ENCODE results near the gene CITED2.

Gene CITED2

GRCh38 chr6:139337001-139337400 is 37.4 kb downstream of the CITED2 start:
- H3K4me3 ChIP-seq (ENCODE audit: low read length) = no peak overlapping the region
- H3K36me3 ChIP-seq (ENCODE audit: control insufficient read depth, low read depth, low read length) = no peaks in the 10 kb centered on the region
- no peaks in the 10 kb centered on the region for H3K27me3 ChIP-seq (ENCODE audit: control insufficient read depth, insufficient read depth, low read length)
- no peaks in the 10 kb centered on the region for H3K9me3 ChIP-seq (ENCODE audit: control insufficient read depth, low read depth, low read length)
- no peaks in the 10 kb centered on the region for H3K4me1 ChIP-seq (ENCODE audit: control insufficient read depth, low read depth, low read length)
- no peak overlapping the region for H3K27ac ChIP-seq (ENCODE audit: low read length)
- H3K9ac ChIP-seq (ENCODE audit: low read length) = no peak overlapping the region

GRCh38 chr6:139336488-139336887 is 38.0 kb downstream of the CITED2 start:
- Histone ChIP-seq H3K27ac (ENCODE audit: low read length) (no peak overlapping the region), H3K4me3 (ENCODE audit: low read length) (no peak overlapping the region), H3K4me1 (ENCODE audit: control insufficient read depth, low read depth, low read length) (no peaks in the 10 kb centered on the region), H3K27me3 (ENCODE audit: control insufficient read depth, insufficient read depth, low read length) (no peaks in the 10 kb centered on the region), H3K36me3 (ENCODE audit: control insufficient read depth, low read depth, low read length) (no peaks in the 10 kb centered on the region), H3K9me3 (ENCODE audit: control insufficient read depth, low read depth, low read length) (no peaks in the 10 kb centered on the region), H3K9ac (ENCODE audit: low read length) (no peak overlapping the region)

GRCh38 chr6:139335447-139336210 is 38.8 kb downstream of the CITED2 start:
- no peaks in the 10 kb centered on the region for H3K4me1 ChIP-seq (ENCODE audit: control insufficient read depth, low read depth, low read length)
- no peaks in the 10 kb centered on the region for H3K27me3 ChIP-seq (ENCODE audit: control insufficient read depth, insufficient read depth, low read length)
- H3K9ac ChIP-seq (ENCODE audit: low read length) = no peak overlapping the region
- no peaks in the 10 kb centered on the region for H3K36me3 ChIP-seq (ENCODE audit: control insufficient read depth, low read depth, low read length)
- H3K9me3 ChIP-seq (ENCODE audit: control insufficient read depth, low read depth, low read length) = no peaks in the 10 kb centered on the region
- H3K27ac ChIP-seq (ENCODE audit: low read length) = no peak overlapping the region
- no peak overlapping the region for H3K4me3 ChIP-seq (ENCODE audit: low read length)

- H3K4me3 ChIP-seq (ENCODE audit: low read length) = no peak overlapping the region
- no peak overlapping the region for H3K27ac ChIP-seq (ENCODE audit: low read length)
- H3K36me3 ChIP-seq (ENCODE audit: control insufficient read depth, low read depth, low read length) = no peaks in the 10 kb centered on the region
- H3K27me3 ChIP-seq (ENCODE audit: control insufficient read depth, insufficient read depth, low read length) = no peaks in the 10 kb centered on the region
- no peaks in the 10 kb centered on the region for H3K4me1 ChIP-seq (ENCODE audit: control insufficient read depth, low read depth, low read length)
- H3K9ac ChIP-seq (ENCODE audit: low read length) = no peak overlapping the region
- no peaks in the 10 kb centered on the region for H3K9me3 ChIP-seq (ENCODE audit: control insufficient read depth, low read depth, low read length)
Measured at GRCh38 chr6:139334806-139335446, 39.5 kb downstream of the CITED2 start.

- Histone ChIP-seq H3K9ac (ENCODE audit: low read length) (no peak overlapping the region), H3K36me3 (ENCODE audit: control insufficient read depth, low read depth, low read length) (no peaks in the 10 kb centered on the region), H3K27ac (ENCODE audit: low read length) (no peak overlapping the region), H3K4me1 (ENCODE audit: control insufficient read depth, low read depth, low read length) (no peaks in the 10 kb centered on the region), H3K27me3 (ENCODE audit: control insufficient read depth, insufficient read depth, low read length) (no peaks in the 10 kb centered on the region), H3K4me3 (ENCODE audit: low read length) (no peak overlapping the region), H3K9me3 (ENCODE audit: control insufficient read depth, low read depth, low read length) (no peaks in the 10 kb centered on the region)
Measured at GRCh38 chr6:139330826-139331500, 43.5 kb downstream of the CITED2 start.

GRCh38 chr6:139330306-139330705 is 44.1 kb downstream of the CITED2 start:
- H3K4me1 ChIP-seq (ENCODE audit: control insufficient read depth, low read depth, low read length) = no peaks in the 10 kb centered on the region

GRCh38 chr6:139329224-139329623 is 45.2 kb downstream of the CITED2 start:
- no peaks in the 10 kb centered on the region for H3K9me3 ChIP-seq (ENCODE audit: control insufficient read depth, low read depth, low read length)
- H3K4me3 ChIP-seq (ENCODE audit: low read length) = no peak overlapping the region
- H3K27ac ChIP-seq (ENCODE audit: low read length) = no peak overlapping the region
- no peaks in the 10 kb centered on the region for H3K27me3 ChIP-seq (ENCODE audit: control insufficient read depth, insufficient read depth, low read length)
- no peak overlapping the region for H3K9ac ChIP-seq (ENCODE audit: low read length)
- no peaks in the 10 kb centered on the region for H3K4me1 ChIP-seq (ENCODE audit: control insufficient read depth, low read depth, low read length)
- no peaks in the 10 kb centered on the region for H3K36me3 ChIP-seq (ENCODE audit: control insufficient read depth, low read depth, low read length)

More at GRCh38 chr6:139330306-139330705, 44.1 kb downstream of the CITED2 start:
- no peaks in the 10 kb centered on the region for H3K9me3 ChIP-seq (ENCODE audit: control insufficient read depth, low read depth, low read length)
- H3K4me3 ChIP-seq (ENCODE audit: low read length) = no peak overlapping the region
- no peaks in the 10 kb centered on the region for H3K27me3 ChIP-seq (ENCODE audit: control insufficient read depth, insufficient read depth, low read length)
- H3K36me3 ChIP-seq (ENCODE audit: control insufficient read depth, low read depth, low read length) = no peaks in the 10 kb centered on the region
- H3K27ac ChIP-seq (ENCODE audit: low read length) = no peak overlapping the region
- no peak overlapping the region for H3K9ac ChIP-seq (ENCODE audit: low read length)

- H3K27me3 ChIP-seq (ENCODE audit: control insufficient read depth, insufficient read depth, low read length) = no peaks in the 10 kb centered on the region
- H3K27ac ChIP-seq (ENCODE audit: low read length) = no peak overlapping the region
- H3K36me3 ChIP-seq (ENCODE audit: control insufficient read depth, low read depth, low read length) = no peaks in the 10 kb centered on the region
- no peak overlapping the region for H3K4me3 ChIP-seq (ENCODE audit: low read length)
- peaks cover 5% of the 10 kb centered on the region for H3K4me1 ChIP-seq (ENCODE audit: control insufficient read depth, low read depth, low read length)
- H3K9me3 ChIP-seq (ENCODE audit: control insufficient read depth, low read depth, low read length) = no peaks in the 10 kb centered on the region
- no peak overlapping the region for H3K9ac ChIP-seq (ENCODE audit: low read length)
Measured at GRCh38 chr6:139327038-139327437, 47.4 kb downstream of the CITED2 start.

GRCh38 chr6:139325686-139326085 is 48.8 kb downstream of the CITED2 start:
- H3K27ac ChIP-seq (ENCODE audit: low read length) = no peak overlapping the region
- no peaks in the 10 kb centered on the region for H3K27me3 ChIP-seq (ENCODE audit: control insufficient read depth, insufficient read depth, low read length)
- no peak overlapping the region for H3K4me3 ChIP-seq (ENCODE audit: low read length)
- H3K9me3 ChIP-seq (ENCODE audit: control insufficient read depth, low read depth, low read length) = no peaks in the 10 kb centered on the region
- no peaks in the 10 kb centered on the region for H3K36me3 ChIP-seq (ENCODE audit: control insufficient read depth, low read depth, low read length)
- H3K9ac ChIP-seq (ENCODE audit: low read length) = no peak overlapping the region
- H3K4me1 ChIP-seq (ENCODE audit: control insufficient read depth, low read depth, low read length) = peaks cover 5% of the 10 kb centered on the region

GRCh38 chr6:139325125-139325524 is 49.3 kb downstream of the CITED2 start:
- Histone ChIP-seq H3K27me3 (ENCODE audit: control insufficient read depth, insufficient read depth, low read length) (no peaks in the 10 kb centered on the region), H3K4me1 (ENCODE audit: control insufficient read depth, low read depth, low read length) (peaks cover 5% of the 10 kb centered on the region), H3K36me3 (ENCODE audit: control insufficient read depth, low read depth, low read length) (no peaks in the 10 kb centered on the region), H3K9me3 (ENCODE audit: control insufficient read depth, low read depth, low read length) (no peaks in the 10 kb centered on the region), H3K4me3 (ENCODE audit: low read length) (no peak overlapping the region), H3K27ac (ENCODE audit: low read length) (no peak overlapping the region), H3K9ac (ENCODE audit: low read length) (no peak overlapping the region)

GRCh38 chr6:139324301-139324555 is 50.2 kb downstream of the CITED2 start:
- no peak overlapping the region for H3K9ac ChIP-seq (ENCODE audit: low read length)
- no peaks in the 10 kb centered on the region for H3K27me3 ChIP-seq (ENCODE audit: control insufficient read depth, insufficient read depth, low read length)
- no peak overlapping the region for H3K4me3 ChIP-seq (ENCODE audit: low read length)
- no peaks in the 10 kb centered on the region for H3K36me3 ChIP-seq (ENCODE audit: control insufficient read depth, low read depth, low read length)
- peaks cover 5% of the 10 kb centered on the region for H3K4me1 ChIP-seq (ENCODE audit: control insufficient read depth, low read depth, low read length)
- H3K27ac ChIP-seq (ENCODE audit: low read length) = no peak overlapping the region
- H3K9me3 ChIP-seq (ENCODE audit: control insufficient read depth, low read depth, low read length) = no peaks in the 10 kb centered on the region
